Mammary epithelial cell (primary cell): ENCODE results near the gene WASL.

Experiments used
- CTCF ChIP-seq, 2 donors: IDR thresholded peaks in 1 of 2; conservative IDR thresholded peaks in 1 of 2; 2 replicates each; pipeline ENCODE4 v1.5.1; 2011 to 2012; ENCODE audit warnings: inconsistent platforms in 2 of 2, low read length in 2 of 2, mild to moderate bottlenecking in 2 of 2, control low read depth in 1 of 2, low read depth in 1 of 2; ENCODE audit not compliant: insufficient read depth in 1 of 2; ENCODE audit errors: extremely low read depth in 1 of 2
- EZH2 ChIP-seq: IDR thresholded peaks from 2 replicates; pipeline ENCODE4 v1.6.1; 2012; ENCODE audit warnings: low read length, inconsistent platforms, borderline replicate concordance

GRCh38 chr7:123755338-123755737, 6.5 kb upstream of the WASL start:
- TF ChIP-seq CTCF (conservative IDR thresholded peaks at IDR 0.05 in 1 of 2, IDR thresholded peaks at IDR 0.05 in 1 of 2; ENCODE audit: extremely low read depth in 1 of 2, insufficient read depth in 1 of 2, low read depth in 1 of 2, low read length in 2 of 2) (no peak), EZH2 (no peak)
